Stimulated activated memory B cell treated with anti-CD40 and anti-IgM and Interleukin-4, amounts not matched to agents 10 μg/mL and 1 μg/mL and 100 μg/mL, for 72 hours (primary cell): ENCODE data around the gene EZH1.
"Not testable (repeated sequence)": the region's sequence is repeated elsewhere in the genome, so short reads cannot be mapped to it uniquely, and the experiment has no call there.

Source experiments
- ATAC-seq: fragments of 150-1000 bp; cut with Tn5 transposase; 2 replicates; pipeline ENCODE4 v1.10.0; 2021
- H3K27ac Mint-ChIP-seq: one replicate; pipeline ENCODE4 v1.8.0; 2022; ENCODE audit warnings: mild to moderate bottlenecking, mixed read lengths
- H3K27me3 Mint-ChIP-seq: one replicate; pipeline ENCODE4 v1.8.0; 2022; ENCODE audit warnings: mixed read lengths
- H3K36me3 Mint-ChIP-seq: one replicate; pipeline ENCODE4 v1.8.0; 2022; ENCODE audit warnings: mixed read lengths
- H3K4me1 Mint-ChIP-seq: one replicate; pipeline ENCODE4 v1.8.0; 2022; ENCODE audit warnings: mixed read lengths
- H3K4me3 Mint-ChIP-seq: one replicate; pipeline ENCODE4 v1.8.0; 2022; ENCODE audit warnings: mild to moderate bottlenecking, moderate library complexity, mixed read lengths
- H3K9me3 Mint-ChIP-seq: one replicate; pipeline ENCODE4 v1.8.0; 2022; ENCODE audit warnings: mixed read lengths

EZH1 gene

DNA sequence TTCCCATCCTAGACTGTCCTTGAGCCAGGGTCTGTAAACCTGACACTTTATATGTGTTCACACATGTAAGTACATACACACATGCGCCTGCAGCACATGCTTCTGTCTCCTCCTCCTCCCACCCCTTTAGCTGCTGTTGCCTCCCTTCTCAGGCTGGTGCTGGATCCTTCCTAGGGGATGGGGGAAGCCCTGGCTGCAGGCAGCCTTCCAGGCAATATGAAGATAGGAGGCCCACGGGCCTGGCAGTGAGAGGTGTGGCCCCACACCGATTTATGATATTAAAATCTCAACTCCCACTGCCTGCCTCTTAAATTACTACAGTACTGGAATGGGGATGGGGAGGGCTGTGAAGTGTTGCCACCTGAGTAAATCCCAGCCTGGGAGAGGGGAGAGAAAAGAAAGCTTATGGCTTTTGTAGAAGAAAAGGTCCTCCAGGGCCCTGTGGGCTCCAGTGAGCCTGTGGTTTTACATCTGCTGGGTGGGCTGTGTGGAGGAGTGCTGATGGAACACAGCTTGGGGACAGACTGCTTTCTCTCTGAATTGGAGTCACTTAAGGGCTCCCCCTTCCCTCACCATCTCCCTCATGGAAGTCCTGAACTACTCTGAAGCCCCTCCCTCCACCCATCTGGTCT is 34.6 kb upstream of the EZH1 start:
- H3K27me3 Mint-ChIP-seq, result peaks cover 43% of the 10 kb centered on the region
- H3K27ac Mint-ChIP-seq, result no peak overlapping the region
- H3K9me3 Mint-ChIP-seq, result no peaks in the 10 kb centered on the region
- peaks cover 48% of the 10 kb centered on the region for H3K36me3 Mint-ChIP-seq
- no peak for ATAC-seq
- no peak overlapping the region for H3K4me3 Mint-ChIP-seq
- peaks cover 47% of the 10 kb centered on the region for H3K4me1 Mint-ChIP-seq

GRCh38 chr17:42778570-42778969 is 33.7 kb upstream of the EZH1 start:
- Mint-ChIP-seq H3K27ac (no peak overlapping the region), H3K36me3 (peaks cover 48% of the 10 kb centered on the region), H3K9me3 (no peaks in the 10 kb centered on the region), H3K4me3 (no peak overlapping the region), H3K4me1 (peaks cover 46% of the 10 kb centered on the region), H3K27me3 (peaks cover 35% of the 10 kb centered on the region)
- no peak for ATAC-seq

DNA sequence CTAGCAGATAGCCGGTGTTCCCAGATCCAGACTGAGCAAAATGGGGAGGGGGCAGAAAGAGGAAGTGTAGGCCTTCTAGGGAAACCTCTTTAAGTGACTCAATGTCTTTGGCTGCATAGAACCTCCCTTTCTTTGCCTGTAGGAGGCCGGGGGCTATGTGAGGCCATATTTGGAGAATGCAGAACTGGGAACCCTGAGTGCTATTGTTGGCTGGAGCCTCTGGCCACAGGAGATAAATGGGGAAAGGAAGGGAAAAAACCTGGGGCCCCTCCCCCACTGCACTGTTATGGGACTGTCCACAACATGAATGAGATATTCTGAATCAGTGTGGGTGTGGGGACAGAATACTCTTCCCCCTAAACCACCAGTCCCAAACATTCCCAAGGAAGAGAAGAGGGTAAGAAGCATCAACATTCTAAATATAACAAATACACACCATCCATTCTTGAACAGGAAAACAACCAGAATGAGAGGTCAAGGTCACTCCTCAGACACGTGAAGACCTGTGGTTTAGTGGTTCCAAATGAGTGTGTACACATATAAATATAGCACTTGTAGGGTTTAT is 30.8 kb upstream of the EZH1 start:
- Mint-ChIP-seq H3K4me1 (peaks cover 48% of the 10 kb centered on the region), H3K4me3 (no peak overlapping the region)
- peak; percentile 60 for ATAC-seq

DNA sequence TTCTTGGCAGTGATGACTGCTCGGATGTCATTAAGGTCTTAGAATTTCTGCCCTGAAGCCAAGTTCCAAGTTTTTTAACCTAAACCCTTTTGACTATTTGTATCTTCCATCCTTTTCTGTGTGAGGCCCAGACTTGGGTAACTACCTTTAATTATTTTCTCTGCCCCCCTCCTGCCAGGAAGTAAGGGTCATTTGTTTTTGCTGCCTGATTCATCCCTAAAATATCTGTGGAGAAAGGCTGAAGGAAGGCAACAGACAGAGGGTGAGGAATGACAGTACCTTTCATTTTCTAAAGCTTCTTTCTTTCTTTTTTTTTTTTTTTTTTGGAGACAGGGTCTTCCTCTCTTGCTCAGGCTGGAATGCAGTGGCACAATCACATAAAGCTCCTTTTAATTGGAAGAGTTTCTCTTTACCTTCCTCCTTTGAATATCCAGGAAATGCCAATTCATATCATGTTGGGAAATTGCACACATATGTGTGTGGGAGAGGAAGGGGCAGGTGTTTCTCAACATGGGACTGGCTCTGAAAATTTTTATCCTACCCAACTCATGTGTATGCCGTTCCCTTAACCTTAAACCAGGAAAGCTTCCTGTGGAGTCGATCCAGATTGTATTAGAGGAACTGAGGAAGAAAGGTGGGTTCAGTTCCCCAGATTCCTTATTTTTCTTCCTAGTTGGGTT is 29.4 kb upstream of the EZH1 start:
- no peak for ATAC-seq
- H3K4me3 Mint-ChIP-seq, result peak overlapping the region; percentile 100
- H3K36me3 Mint-ChIP-seq, result peaks cover 38% of the 10 kb centered on the region
- peak overlapping the region; percentile 98 for H3K27ac Mint-ChIP-seq
- H3K9me3 Mint-ChIP-seq, result no peaks in the 10 kb centered on the region
- H3K27me3 Mint-ChIP-seq, result peaks cover 2% of the 10 kb centered on the region
- H3K4me1 Mint-ChIP-seq, result peaks cover 37% of the 10 kb centered on the region

More for the DNA sequence above, 30.8 kb upstream of the EZH1 start:
- Mint-ChIP-seq H3K27ac (no peak overlapping the region), H3K9me3 (no peaks in the 10 kb centered on the region), H3K36me3 (peaks cover 48% of the 10 kb centered on the region), H3K27me3 (peaks cover 12% of the 10 kb centered on the region)

DNA sequence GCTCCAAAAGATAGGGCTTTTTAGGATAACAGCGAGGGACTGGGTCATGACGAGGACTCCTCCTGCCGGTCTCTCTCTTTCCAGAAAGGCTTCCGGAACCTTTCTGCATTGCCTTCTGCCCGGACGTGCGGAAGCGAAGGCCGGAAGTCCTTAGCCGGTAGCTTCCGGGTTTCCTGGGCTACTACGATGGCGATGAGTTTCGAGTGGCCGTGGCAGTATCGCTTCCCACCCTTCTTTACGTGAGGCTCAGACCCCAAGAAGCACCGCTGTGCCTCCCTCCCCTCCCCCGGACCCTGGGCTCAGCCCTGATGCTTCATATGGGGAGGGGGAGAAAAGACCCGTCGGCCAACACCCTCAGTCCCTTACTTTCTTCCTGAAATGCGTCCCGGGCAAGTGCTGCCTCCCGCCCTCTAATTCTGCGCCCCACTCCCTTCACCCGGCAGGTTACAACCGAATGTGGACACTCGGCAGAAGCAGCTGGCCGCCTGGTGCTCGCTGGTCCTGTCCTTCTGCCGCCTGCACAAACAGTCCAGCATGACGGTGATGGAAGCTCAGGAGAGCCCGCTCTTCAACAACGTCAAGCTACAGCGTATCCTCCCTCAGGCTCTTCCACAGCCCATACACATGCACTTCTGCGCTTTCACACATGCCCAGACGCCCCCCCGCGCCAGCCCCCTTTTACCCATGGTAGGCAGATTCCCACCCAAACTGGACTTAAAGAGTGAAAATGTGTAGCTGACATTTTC is 28.6 kb upstream of the EZH1 start, which contains the start of gene VPS25:
VPS25 (plus strand) TSS at position 160 of the 746 bp plus-strand sequence; CDS start at position 187, 27 bp downstream.
- peaks cover 34% of the 10 kb centered on the region for H3K36me3 Mint-ChIP-seq
- peak within 1 kb of the TSS; percentile 100 for H3K4me3 Mint-ChIP-seq
- H3K4me1 Mint-ChIP-seq, result peaks cover 37% of the 10 kb centered on the region
- H3K27me3 Mint-ChIP-seq, result peaks cover 5% of the 10 kb centered on the region
- ATAC-seq, result peak; percentile 92
- no peaks in the 10 kb centered on the region for H3K9me3 Mint-ChIP-seq
- peak within 1 kb of the TSS; percentile 98 for H3K27ac Mint-ChIP-seq

DNA sequence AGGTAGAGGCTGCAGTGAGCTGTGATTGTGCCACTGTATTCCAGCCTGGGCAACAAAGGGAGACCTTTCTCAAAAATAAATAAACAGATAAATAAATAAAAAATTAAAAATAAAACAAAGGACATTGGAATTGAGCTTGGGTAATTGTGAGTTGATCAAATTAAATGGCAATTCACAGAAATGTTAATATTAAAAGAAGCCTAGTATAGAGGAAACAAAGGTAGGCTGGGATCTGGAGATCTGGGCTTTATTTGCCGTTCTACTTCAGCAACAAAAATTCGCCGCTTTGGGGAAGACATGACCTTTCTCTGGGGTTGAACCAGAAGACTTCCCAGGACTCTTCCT is 28.1 kb upstream of the EZH1 start:
- Mint-ChIP-seq H3K27ac (peak overlapping the region; percentile 98), H3K4me3 (peak overlapping the region; percentile 100), H3K27me3 (peaks cover 10% of the 10 kb centered on the region), H3K36me3 (peaks cover 28% of the 10 kb centered on the region), H3K4me1 (peaks cover 37% of the 10 kb centered on the region), H3K9me3 (no peaks in the 10 kb centered on the region)
- no peak for ATAC-seq

- Mint-ChIP-seq H3K4me1 (peaks cover 29% of the 10 kb centered on the region), H3K27me3 (peaks cover 30% of the 10 kb centered on the region)
- ATAC-seq, H3K9me3 Mint-ChIP-seq, H3K27ac Mint-ChIP-seq, H3K36me3 Mint-ChIP-seq, H3K4me3 Mint-ChIP-seq: not testable (repeated sequence)
These were observed 25.1 kb upstream of the EZH1 start for GRCh38 chr17:42769964-42770363.

- H3K27ac Mint-ChIP-seq, ATAC-seq, H3K9me3 Mint-ChIP-seq, H3K36me3 Mint-ChIP-seq, H3K4me3 Mint-ChIP-seq: not testable (repeated sequence)
- peaks cover 39% of the 10 kb centered on the region for H3K27me3 Mint-ChIP-seq
- peaks cover 17% of the 10 kb centered on the region for H3K4me1 Mint-ChIP-seq
These were observed 23.2 kb upstream of the EZH1 start for GRCh38 chr17:42768006-42768405.

- ATAC-seq, result no peak
- Mint-ChIP-seq H3K27me3 (peaks cover 44% of the 10 kb centered on the region), H3K4me1 (peaks cover 13% of the 10 kb centered on the region), H3K9me3 (no peaks in the 10 kb centered on the region), H3K36me3 (no peaks in the 10 kb centered on the region), H3K27ac (no peak overlapping the region), H3K4me3 (no peak overlapping the region)
These were observed 22.7 kb upstream of the EZH1 start for GRCh38 chr17:42767512-42767911.

- H3K4me3 Mint-ChIP-seq, result no peak overlapping the region
- peaks cover 57% of the 10 kb centered on the region for H3K27me3 Mint-ChIP-seq
- peaks cover 12% of the 10 kb centered on the region for H3K4me1 Mint-ChIP-seq
- no peaks in the 10 kb centered on the region for H3K36me3 Mint-ChIP-seq
- no peaks in the 10 kb centered on the region for H3K9me3 Mint-ChIP-seq
- H3K27ac Mint-ChIP-seq, result no peak overlapping the region
- ATAC-seq, result no peak
These were observed 21.3 kb upstream of the EZH1 start for GRCh38 chr17:42766124-42766523.

DNA sequence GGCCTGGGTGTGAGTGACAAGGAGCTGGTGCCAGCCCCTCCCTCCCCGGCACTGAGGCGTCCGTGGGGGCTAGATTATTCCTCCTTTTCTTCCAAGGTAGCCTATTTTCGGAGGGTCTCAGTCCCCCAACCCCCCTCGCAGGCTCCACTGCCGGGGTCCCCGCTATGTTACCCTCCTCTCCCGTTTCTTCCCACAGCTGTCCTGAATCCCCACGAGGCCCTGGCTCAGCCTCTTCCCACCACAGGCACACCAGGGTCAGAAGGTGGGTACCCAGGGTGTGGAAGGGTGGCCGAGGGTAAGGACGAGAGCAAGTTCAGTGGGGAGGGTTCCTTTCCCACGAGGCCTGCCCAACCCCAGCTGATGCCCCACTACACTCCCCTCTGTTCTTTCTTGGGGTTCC is 16.8 kb upstream of the EZH1 start:
- no peaks in the 10 kb centered on the region for H3K9me3 Mint-ChIP-seq
- no peak for ATAC-seq
- peak overlapping the region; percentile 47 for H3K4me3 Mint-ChIP-seq
- H3K36me3 Mint-ChIP-seq, result no peaks in the 10 kb centered on the region
- H3K27ac Mint-ChIP-seq, result peak overlapping the region; percentile 5
- peaks cover 38% of the 10 kb centered on the region for H3K27me3 Mint-ChIP-seq
- H3K4me1 Mint-ChIP-seq, result peaks cover 30% of the 10 kb centered on the region

- Mint-ChIP-seq H3K36me3 (no peaks in the 10 kb centered on the region), H3K4me3 (peak within 1 kb of the TSS; percentile 66), H3K27me3 (peaks cover 39% of the 10 kb centered on the region), H3K4me1 (peaks cover 30% of the 10 kb centered on the region), H3K27ac (peak within 1 kb of the TSS; percentile 63), H3K9me3 (no peaks in the 10 kb centered on the region)
- ATAC-seq, result peak; percentile 46
These were observed 16.1 kb upstream of the EZH1 start, which contains the start of gene RAMP2 for GRCh38 chr17:42760652-42761581. TSS of gene RAMP2 (plus strand) at chr17:42761227. CDS start at chr17:42761262, 35 bp downstream.

DNA sequence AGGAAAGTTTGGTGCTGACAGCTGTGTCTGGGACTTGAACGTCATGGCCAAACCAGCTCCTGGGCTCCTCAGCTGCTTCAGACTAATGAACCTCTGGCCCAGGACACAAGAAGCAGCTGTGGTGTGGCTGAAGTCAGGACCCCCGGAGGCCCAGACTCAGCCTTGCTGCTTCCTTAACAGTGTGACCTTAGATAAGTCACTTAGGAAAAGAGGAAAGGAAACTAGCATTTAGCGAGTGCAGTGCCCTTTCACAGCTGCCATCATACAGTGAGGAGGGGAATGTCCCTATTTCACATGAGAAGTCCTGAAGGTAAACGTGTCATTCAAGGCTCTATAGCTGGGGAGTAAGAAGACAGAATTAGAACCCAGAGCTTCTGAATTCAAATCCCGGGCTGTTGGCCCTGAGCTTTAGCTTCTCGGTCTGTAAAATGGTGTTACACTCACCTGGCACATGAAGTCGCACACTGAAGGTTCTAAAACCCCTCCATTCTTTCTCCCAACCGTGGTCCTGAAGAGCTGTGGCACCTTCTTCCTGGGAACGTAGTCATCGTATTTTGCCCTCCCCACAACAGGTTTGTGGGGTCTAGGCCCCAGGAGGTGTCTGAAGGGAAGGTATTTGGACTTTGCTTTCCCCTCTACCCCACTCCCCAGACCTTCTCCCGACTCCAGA is 15.3 kb upstream of the EZH1 start:
- Mint-ChIP-seq H3K36me3 (no peaks in the 10 kb centered on the region), H3K4me1 (peaks cover 30% of the 10 kb centered on the region), H3K4me3 (peak overlapping the region; percentile 66), H3K27me3 (peaks cover 35% of the 10 kb centered on the region), H3K9me3 (no peaks in the 10 kb centered on the region), H3K27ac (peak overlapping the region; percentile 63)
- peak; percentile 88 for ATAC-seq

GRCh38 chr17:42754782-42755181 is 9.9 kb upstream of the EZH1 start:
- Mint-ChIP-seq H3K4me3 (no peak overlapping the region), H3K9me3 (no peaks in the 10 kb centered on the region), H3K36me3 (no peaks in the 10 kb centered on the region), H3K4me1 (peaks cover 7% of the 10 kb centered on the region), H3K27me3 (peaks cover 9% of the 10 kb centered on the region), H3K27ac (no peak overlapping the region)
- ATAC-seq, result no peak
